Measurements from ENCODE around the gene NBR1.
"Not testable (repeated sequence)": the region's sequence is repeated elsewhere in the genome, so short reads cannot be mapped to it uniquely, and the experiment has no call there.

The NBR1 gene

DNA sequence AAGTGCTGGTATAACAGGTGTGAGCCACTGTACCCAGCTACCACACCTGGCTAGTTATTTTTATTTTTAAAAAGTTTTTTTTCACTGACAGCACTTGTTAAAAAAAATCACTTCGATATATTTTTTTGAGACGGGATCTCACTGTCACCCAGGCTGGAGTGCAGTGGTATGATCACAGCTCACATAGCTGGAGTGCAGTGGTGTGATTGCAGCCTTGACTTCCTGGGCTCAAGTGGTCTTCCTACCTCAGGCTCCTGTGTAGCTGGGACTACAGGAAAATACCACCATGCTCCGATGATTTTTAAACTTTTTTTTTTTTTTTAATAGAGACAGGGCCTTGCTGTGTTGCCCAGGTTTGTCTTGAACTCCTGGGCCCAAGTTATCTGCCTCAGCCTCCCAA, 12.9 kb downstream of the NBR1 start:
- no peak overlapping the region for H3K4me2 ChIP-seq (ENCODE audit: low read depth, low read length, poor library complexity, severe bottlenecking)
- H3K9me3 ChIP-seq (ENCODE audit: insufficient read depth, low read length): no peaks in the 10 kb centered on the region
- no peak for TF ChIP-seq EZH2phosphoT487 (conservative IDR thresholded peaks at IDR 0.05; ENCODE audit: low read length)
- TF ChIP-seq, protein P1, sequence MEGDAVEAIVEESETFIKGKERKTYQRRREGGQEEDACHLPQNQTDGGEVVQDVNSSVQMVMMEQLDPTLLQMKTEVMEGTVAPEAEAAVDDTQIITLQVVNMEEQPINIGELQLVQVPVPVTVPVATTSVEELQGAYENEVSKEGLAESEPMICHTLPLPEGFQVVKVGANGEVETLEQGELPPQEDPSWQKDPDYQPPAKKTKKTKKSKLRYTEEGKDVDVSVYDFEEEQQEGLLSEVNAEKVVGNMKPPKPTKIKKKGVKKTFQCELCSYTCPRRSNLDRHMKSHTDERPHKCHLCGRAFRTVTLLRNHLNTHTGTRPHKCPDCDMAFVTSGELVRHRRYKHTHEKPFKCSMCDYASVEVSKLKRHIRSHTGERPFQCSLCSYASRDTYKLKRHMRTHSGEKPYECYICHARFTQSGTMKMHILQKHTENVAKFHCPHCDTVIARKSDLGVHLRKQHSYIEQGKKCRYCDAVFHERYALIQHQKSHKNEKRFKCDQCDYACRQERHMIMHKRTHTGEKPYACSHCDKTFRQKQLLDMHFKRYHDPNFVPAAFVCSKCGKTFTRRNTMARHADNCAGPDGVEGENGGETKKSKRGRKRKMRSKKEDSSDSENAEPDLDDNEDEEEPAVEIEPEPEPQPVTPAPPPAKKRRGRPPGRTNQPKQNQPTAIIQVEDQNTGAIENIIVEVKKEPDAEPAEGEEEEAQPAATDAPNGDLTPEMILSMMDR (IDR thresholded peaks at IDR 0.05; ENCODE audit: insufficient read depth, low read length, poor library complexity, severe bottlenecking): no peak
- H3K27ac ChIP-seq (ENCODE audit: low read depth, low read length): no peak overlapping the region
- H3K9me2 ChIP-seq (replicated peaks; ENCODE audit: insufficient read depth, low read length): no peaks in the 10 kb centered on the region
- no peak overlapping the region for H3K9ac ChIP-seq (ENCODE audit: low read length)
- no peak overlapping the region for H3K4me3 ChIP-seq (ENCODE audit: insufficient read depth, low read length, poor library complexity, severe bottlenecking)
- H3K27me3 ChIP-seq (ENCODE audit: low read length): no peaks in the 10 kb centered on the region
- no peaks in the 10 kb centered on the region for H4K20me1 ChIP-seq (ENCODE audit: low read depth, low read length)
- no peaks in the 10 kb centered on the region for H3K79me2 ChIP-seq (ENCODE audit: insufficient read depth, low read length)
- no peak overlapping the region for H2AFZ ChIP-seq (ENCODE audit: low read depth, low read length, severe bottlenecking)
- H3K36me3 ChIP-seq (ENCODE audit: low read length): peaks cover 2% of the 10 kb centered on the region; the same call in 1 of the 2 replicates
- H3F3A ChIP-seq (ENCODE audit: insufficient read depth): no peaks in the 10 kb centered on the region

DNA sequence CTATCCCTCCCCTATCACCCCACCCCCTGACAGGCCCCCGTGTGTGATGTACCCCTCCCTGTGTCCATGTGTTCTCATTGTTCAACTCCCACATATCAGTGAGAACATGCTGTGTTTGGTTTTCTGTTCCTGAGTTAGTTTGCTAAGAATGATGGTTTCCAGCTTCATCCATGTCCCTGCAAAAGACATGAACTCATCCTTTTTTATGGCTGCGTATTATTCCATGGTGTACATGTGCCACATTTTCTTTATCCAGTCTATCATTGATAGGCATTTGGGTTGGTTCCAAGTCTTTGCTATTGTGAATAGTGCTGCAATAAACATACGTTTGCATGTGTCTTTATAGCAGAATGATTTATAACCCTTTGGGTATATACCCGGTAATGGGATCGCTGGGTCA, 15.6 kb downstream of the NBR1 start:
- not testable (repeated sequence) for H3K9me2 ChIP-seq (replicated peaks; ENCODE audit: insufficient read depth, low read length); H3K36me3 ChIP-seq (ENCODE audit: low read length); H3K4me2 ChIP-seq (ENCODE audit: low read depth, low read length, poor library complexity, severe bottlenecking); H3K9me3 ChIP-seq (ENCODE audit: insufficient read depth, low read length); H4K20me1 ChIP-seq (ENCODE audit: low read depth, low read length); H3K4me3 ChIP-seq (ENCODE audit: insufficient read depth, low read length, poor library complexity, severe bottlenecking); H3K27ac ChIP-seq (ENCODE audit: low read depth, low read length); H3K9ac ChIP-seq (ENCODE audit: low read length); H2AFZ ChIP-seq (ENCODE audit: low read depth, low read length, severe bottlenecking); H3K79me2 ChIP-seq (ENCODE audit: insufficient read depth, low read length); H3K27me3 ChIP-seq (ENCODE audit: low read length); H3F3A ChIP-seq (ENCODE audit: insufficient read depth)

DNA sequence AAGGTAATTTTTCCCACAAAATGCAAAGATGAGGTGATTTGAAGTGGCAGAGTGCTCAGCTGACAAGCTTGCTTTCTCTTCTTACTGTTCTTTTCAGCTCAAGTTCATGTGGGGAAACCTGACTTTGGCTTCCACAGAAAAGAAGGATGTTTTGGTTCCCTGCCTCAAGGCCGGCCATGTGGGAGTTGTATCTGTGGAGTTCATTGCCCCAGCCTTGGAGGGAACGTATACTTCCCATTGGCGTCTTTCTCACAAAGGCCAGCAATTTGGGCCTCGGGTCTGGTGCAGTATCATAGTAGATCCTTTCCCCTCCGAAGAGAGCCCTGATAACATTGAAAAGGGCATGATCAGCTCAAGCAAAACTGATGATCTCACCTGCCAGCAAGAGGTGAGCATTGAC, 22.2 kb downstream of the NBR1 start:
- Histone ChIP-seq H3K9ac (ENCODE audit: low read length) (no peak overlapping the region), H3K79me2 (ENCODE audit: insufficient read depth, low read length) (no peaks in the 10 kb centered on the region), H4K20me1 (ENCODE audit: low read depth, low read length) (no peaks in the 10 kb centered on the region), H3K4me3 (ENCODE audit: insufficient read depth, low read length, poor library complexity, severe bottlenecking) (no peak overlapping the region), H3K27ac (ENCODE audit: low read depth, low read length) (no peak overlapping the region), H3K9me2 (replicated peaks; ENCODE audit: insufficient read depth, low read length) (no peaks in the 10 kb centered on the region), H3K9me3 (ENCODE audit: insufficient read depth, low read length) (no peaks in the 10 kb centered on the region), H3K27me3 (ENCODE audit: low read length) (no peaks in the 10 kb centered on the region), H2AFZ (ENCODE audit: low read depth, low read length, severe bottlenecking) (no peak overlapping the region), H3F3A (ENCODE audit: insufficient read depth) (no peaks in the 10 kb centered on the region), H3K36me3 (ENCODE audit: low read length) (peaks cover 11% of the 10 kb centered on the region; the same call in 1 of the 2 replicates), H3K4me2 (ENCODE audit: low read depth, low read length, poor library complexity, severe bottlenecking) (no peak overlapping the region)
- TF ChIP-seq, protein P1 (IDR thresholded peaks at IDR 0.05; ENCODE audit: insufficient read depth, low read length, poor library complexity, severe bottlenecking): no peak
- no peak for TF ChIP-seq EZH2phosphoT487 (conservative IDR thresholded peaks at IDR 0.05; ENCODE audit: low read length)

DNA sequence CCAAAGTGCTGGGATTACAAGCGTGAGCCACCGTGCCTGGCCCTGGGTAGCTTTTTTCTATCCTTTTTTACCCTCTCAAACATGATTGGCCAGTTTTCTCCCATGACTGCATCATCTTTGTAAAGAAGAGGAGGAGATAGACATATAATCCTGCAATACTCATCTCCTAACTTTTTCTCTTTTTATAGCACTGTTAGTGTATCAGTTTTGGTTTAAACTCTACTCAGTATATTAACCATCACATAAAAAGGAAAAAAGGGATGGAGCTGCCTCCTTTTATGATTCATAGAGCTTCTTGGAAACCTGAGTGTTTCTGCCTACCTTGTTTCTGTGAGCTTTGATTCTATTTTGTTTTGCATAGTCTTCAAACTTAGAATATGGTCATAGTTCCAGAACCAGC, 28.6 kb downstream of the NBR1 start:
- no peak overlapping the region for H3K4me2 ChIP-seq (ENCODE audit: low read depth, low read length, poor library complexity, severe bottlenecking)
- no peaks in the 10 kb centered on the region for H4K20me1 ChIP-seq (ENCODE audit: low read depth, low read length)
- H3K27ac ChIP-seq (ENCODE audit: low read depth, low read length): no peak overlapping the region
- H3K27me3 ChIP-seq (ENCODE audit: low read length): no peaks in the 10 kb centered on the region
- no peak overlapping the region for H2AFZ ChIP-seq (ENCODE audit: low read depth, low read length, severe bottlenecking)
- H3K36me3 ChIP-seq (ENCODE audit: low read length): peaks cover 4% of the 10 kb centered on the region
- H3K4me3 ChIP-seq (ENCODE audit: insufficient read depth, low read length, poor library complexity, severe bottlenecking): no peak overlapping the region
- H3K9me2 ChIP-seq (replicated peaks; ENCODE audit: insufficient read depth, low read length): no peaks in the 10 kb centered on the region
- no peak overlapping the region for H3K9ac ChIP-seq (ENCODE audit: low read length)
- TF ChIP-seq, protein P1 (IDR thresholded peaks at IDR 0.05; ENCODE audit: insufficient read depth, low read length, poor library complexity, severe bottlenecking): no peak
- no peak for TF ChIP-seq EZH2phosphoT487 (conservative IDR thresholded peaks at IDR 0.05; ENCODE audit: low read length)
- H3F3A ChIP-seq (ENCODE audit: insufficient read depth): no peaks in the 10 kb centered on the region; the same call in 1 of the 2 replicates
- H3K9me3 ChIP-seq (ENCODE audit: insufficient read depth, low read length): no peaks in the 10 kb centered on the region
- H3K79me2 ChIP-seq (ENCODE audit: insufficient read depth, low read length): no peaks in the 10 kb centered on the region

All from SU-DHL-6 (cell line).